H1 (cell line): ENCODE data around the gene DDX56. TPM values are rescaled to one million over a fixed set of nuclear protein-coding genes. Genes with fewer than 3 reads are reported as not detected.

ENCODE experiments used
- CTCF ChIA-PET: fragments of 300-600 bp; sonication (Branson Sonifier 250); formaldehyde crosslinking; loops from one replicate; lab custom pipeline; 2021; ENCODE audit not compliant: partially characterized antibody; lab: Charles Lee
- POLR2A ChIA-PET: fragments of 300-600 bp; sonication (Branson Sonifier 250); formaldehyde crosslinking; loops from one replicate; lab custom pipeline; 2021; ENCODE audit warnings: inconsistent platforms; ENCODE audit not compliant: partially characterized antibody; lab: Charles Lee
- DNase-seq, 2 experiments: peaks; one replicate each; pipeline versions ENCODE4 v3.0.0 to v3.0.0-alpha.2; 2010 to 2022; ENCODE audit warnings: low spot score in 2 of 2, low read depth in 1 of 2, mixed read lengths in 1 of 2
- FAIRE-seq: peaks from 2 replicates; lab custom pipeline; 2011; peaks lifted over from hg19 to GRCh38; lab: Jason Lieb, UNC
- H2AFZ ChIP-seq: 2 replicates; pipeline ENCODE4 v1.8.1; 2012; ENCODE audit warnings: low read length, inconsistent platforms
- H2AK5ac ChIP-seq: 2 replicates; pipeline ENCODE4 v1.6.1; 2013; ENCODE audit warnings: low read depth, low read length
- H2BK120ac ChIP-seq: replicated peaks from 2 replicates; pipeline ENCODE3; 2013; ENCODE audit warnings: low read depth, low read length, inconsistent platforms
- H2BK12ac ChIP-seq: 2 replicates; pipeline ENCODE4 v1.6.1; 2013; ENCODE audit warnings: low read depth, low read length
- H2BK15ac ChIP-seq: 2 replicates; pipeline ENCODE4 v1.6.1; 2013; ENCODE audit warnings: low read length
- H2BK20ac ChIP-seq: 2 replicates; pipeline ENCODE4 v1.6.1; 2013; ENCODE audit warnings: low read length
- H2BK5ac ChIP-seq: 2 replicates; pipeline ENCODE4 v1.6.1; 2013; ENCODE audit warnings: low read depth, low read length
- H3K14ac ChIP-seq: 2 replicates; pipeline ENCODE4 v1.6.1; 2013; ENCODE audit warnings: inconsistent platforms; ENCODE audit not compliant: insufficient read length
- H3K18ac ChIP-seq: 2 replicates; pipeline ENCODE4 v1.6.1; 2013; ENCODE audit warnings: low read length; ENCODE audit errors: extremely low read depth
- H3K23ac ChIP-seq: 2 replicates; pipeline ENCODE4 v1.6.1; 2013; ENCODE audit warnings: inconsistent platforms; ENCODE audit not compliant: insufficient read length
- H3K23me2 ChIP-seq: 2 replicates; pipeline ENCODE4 v1.6.1; 2013; ENCODE audit warnings: low read depth, low read length
- H3K27ac ChIP-seq: 2 replicates; pipeline ENCODE4 v1.6.1; 2011; ENCODE audit warnings: low read depth, low read length, inconsistent platforms
- H3K27me3 ChIP-seq, 4 experiments: replicated peaks in 1 of 4; 1 replicate in 1 of 4; 2 replicates in 3 of 4; pipeline versions ENCODE4 v1.6.1 to v1.8.1; 2011 to 2013; ENCODE audit warnings: low read length in 3 of 4, mild to moderate bottlenecking in 3 of 4, inconsistent platforms in 2 of 4, mixed read lengths in 2 of 4, moderate library complexity in 1 of 4; ENCODE audit not compliant: control insufficient read depth in 3 of 4, insufficient read depth in 3 of 4; ENCODE audit errors: extremely low read depth in 1 of 4
- H3K36me3 ChIP-seq, 4 experiments: 2 replicates each; pipeline versions ENCODE4 v1.6.1 to v1.8.1; 2011 to 2013; ENCODE audit warnings: mild to moderate bottlenecking in 4 of 4, low read length in 3 of 4, moderate library complexity in 2 of 4, control low read depth in 1 of 4, inconsistent platforms in 1 of 4; ENCODE audit not compliant: insufficient read depth in 4 of 4, control insufficient read depth in 2 of 4
- H3K4ac ChIP-seq: replicated peaks from 2 replicates; pipeline ENCODE3; 2013; ENCODE audit warnings: low read length, low read depth, mixed read lengths, inconsistent platforms; ENCODE audit not compliant: insufficient read length
- H3K4me1 ChIP-seq, 4 experiments: replicated peaks in 1 of 4; 1 replicate in 1 of 4; 2 replicates in 3 of 4; pipeline versions ENCODE4 v1.6.1 to v1.8.1; 2011 to 2013; ENCODE audit warnings: low read length in 3 of 4, inconsistent platforms in 2 of 4, mixed read lengths in 1 of 4; ENCODE audit not compliant: insufficient read depth in 4 of 4, control insufficient read depth in 3 of 4
- H3K4me2 ChIP-seq, 2 experiments: 2 replicates each; pipeline versions ENCODE4 v1.6.1 to v1.8.1; 2011 to 2013; ENCODE audit warnings: low read depth in 2 of 2, low read length in 2 of 2, control low read depth in 1 of 2, inconsistent platforms in 1 of 2, mild to moderate bottlenecking in 1 of 2; ENCODE audit not compliant: insufficient read depth in 1 of 2
- H3K4me3 ChIP-seq, 4 experiments: fragments of 200-600, 300-600 bp in 1 of 4; sonication (generic), shearing (Covaris generic), sonication (Bioruptor Twin) in 1 of 4; 2 replicates each; pipeline versions ENCODE4 v1.5.1 to v1.8.1; 2011 to 2016; ENCODE audit warnings: low read length in 4 of 4, low read depth in 3 of 4, control low read depth in 2 of 4, inconsistent platforms in 2 of 4, mild to moderate bottlenecking in 2 of 4, mixed read lengths in 1 of 4, moderate library complexity in 1 of 4; ENCODE audit not compliant: insufficient read depth in 2 of 4; ENCODE audit errors: extremely low read depth in 1 of 4
- H3K56ac ChIP-seq: replicated peaks from 2 replicates; pipeline ENCODE3; 2013; ENCODE audit warnings: low read depth, mild to moderate bottlenecking, mixed read lengths, low read length, inconsistent platforms; ENCODE audit not compliant: insufficient read length
- H3K79me1 ChIP-seq: 2 replicates; pipeline ENCODE4 v1.6.1; 2013; ENCODE audit warnings: low read depth, low read length, control low read depth
- H3K79me2 ChIP-seq, 2 experiments: 2 replicates each; pipeline versions ENCODE4 v1.6.1 to v1.8.1; 2012 to 2013; ENCODE audit warnings: low read length in 2 of 2, mild to moderate bottlenecking in 2 of 2, inconsistent platforms in 1 of 2; ENCODE audit not compliant: insufficient read depth in 2 of 2, control insufficient read depth in 1 of 2
- H3K9ac ChIP-seq, 4 experiments: replicated peaks in 1 of 4; 1 replicate in 1 of 4; 2 replicates in 3 of 4; pipeline versions ENCODE4 v1.6.1 to v1.8.1; 2011 to 2013; ENCODE audit warnings: low read depth in 3 of 4, low read length in 3 of 4, control low read depth in 2 of 4, mild to moderate bottlenecking in 2 of 4, moderate library complexity in 2 of 4, inconsistent platforms in 1 of 4; ENCODE audit errors: extremely low read depth in 1 of 4
- H3K9me3 ChIP-seq, 2 experiments: 2 replicates each; pipeline versions ENCODE4 v1.6.1 to v1.8.1; 2012 to 2013; ENCODE audit warnings: mild to moderate bottlenecking in 2 of 2, moderate library complexity in 2 of 2, control low read depth in 1 of 2, inconsistent platforms in 1 of 2, low read depth in 1 of 2, low read length in 1 of 2, mixed read lengths in 1 of 2; ENCODE audit not compliant: insufficient read depth in 2 of 2
- H4K20me1 ChIP-seq, 2 experiments: replicated peaks in 1 of 2; 2 replicates each; pipeline versions ENCODE3 to v1.8.1; 2011 to 2013; ENCODE audit warnings: inconsistent platforms in 2 of 2, low read length in 2 of 2, mild to moderate bottlenecking in 1 of 2; ENCODE audit not compliant: insufficient read depth in 2 of 2, control insufficient read depth in 1 of 2
- H4K5ac ChIP-seq: 2 replicates; pipeline ENCODE4 v1.6.1; 2013; ENCODE audit warnings: low read length, low read depth, mixed read lengths, inconsistent platforms; ENCODE audit not compliant: insufficient read length
- H4K8ac ChIP-seq: 2 replicates; pipeline ENCODE4 v1.8.0; 2013; ENCODE audit warnings: mild to moderate bottlenecking, moderate library complexity, low read length, inconsistent platforms; ENCODE audit not compliant: insufficient read depth; ENCODE audit errors: extremely low read depth
- H4K91ac ChIP-seq: replicated peaks from 2 replicates; pipeline ENCODE3; 2013; ENCODE audit warnings: low read length, mixed read lengths, inconsistent platforms; ENCODE audit not compliant: insufficient read length
- CHD1 ChIP-seq: IDR thresholded peaks from 2 replicates; pipeline ENCODE4 v1.6.1; 2012; ENCODE audit warnings: low read depth, low read length, improper control_type of control experiment
- CTBP2 ChIP-seq: IDR thresholded peaks from 2 replicates; pipeline ENCODE4 v1.7.0; 2011; ENCODE audit warnings: borderline replicate concordance, mild to moderate bottlenecking, moderate library complexity, mixed read lengths, low read length; ENCODE audit not compliant: insufficient read depth, insufficient read length
- CTCF ChIP-seq, 3 experiments: IDR thresholded peaks; 1 replicate in 2 of 3; 2 replicates in 1 of 3; pipeline versions ENCODE4 v1.5.1 to v1.6.1; 2011; ENCODE audit warnings: low read length in 3 of 3, mild to moderate bottlenecking in 3 of 3, inconsistent platforms in 2 of 3, low read depth in 1 of 3, moderate library complexity in 1 of 3; ENCODE audit not compliant: insufficient read depth in 1 of 3; ENCODE audit errors: control extremely low read depth in 1 of 3
- FOSL1 ChIP-seq: IDR thresholded peaks from 2 replicates; pipeline ENCODE4 v1.6.1; 2011; ENCODE audit warnings: mild to moderate bottlenecking, low read depth, low read length, moderate library complexity; ENCODE audit not compliant: insufficient read depth
- GTF2F1 ChIP-seq: IDR thresholded peaks from 2 replicates; pipeline ENCODE4 v1.6.1; 2012; ENCODE audit warnings: low read depth, low read length, improper control_type of control experiment, borderline replicate concordance
- KDM1A ChIP-seq: fragments of 200-600, 300-600 bp; sonication (generic); IDR thresholded peaks from 2 replicates; pipeline ENCODE4 v1.7.1; 2016; ENCODE audit warnings: mild to moderate bottlenecking, low read length, borderline replicate concordance
- POLR2AphosphoS5 ChIP-seq: IDR thresholded peaks from 2 replicates; pipeline ENCODE4 v1.6.1; 2011; ENCODE audit warnings: low read depth, low read length
- RBBP5 ChIP-seq: IDR thresholded peaks from 2 replicates; pipeline ENCODE4 v1.7.1; 2012; ENCODE audit warnings: low read depth, mild to moderate bottlenecking, inconsistent platforms, low read length, moderate library complexity, borderline replicate concordance
- SIX5 ChIP-seq: IDR thresholded peaks from 2 replicates; pipeline ENCODE4 v1.6.1; 2011; ENCODE audit warnings: mild to moderate bottlenecking, low read depth, low read length
- TBP ChIP-seq: IDR thresholded peaks from 2 replicates; pipeline ENCODE4 v1.6.1; 2011; ENCODE audit warnings: low read depth, low read length, improper control_type of control experiment
- WGBS, 2 experiments: shearing (Covaris generic) in 1 of 2; methylation state at CpG; one replicate each; pipeline versions ENCODE4 v1.1.6 to v1.1.7; 2013 to 2015; ENCODE audit warnings: low lambda C conversion rate in 2 of 2, mixed read lengths in 2 of 2, inconsistent platforms in 1 of 2, low coverage in 1 of 2, missing lambda C conversion rate in 1 of 2; ENCODE audit not compliant: insufficient replicate concordance in 2 of 2, insufficient coverage in 1 of 2, insufficient read length in 1 of 2; ENCODE audit errors: extremely low coverage in 1 of 2, missing lambda C conversion rate in 1 of 2; 5-methylcytosine and 5-hydroxymethylcytosine counted together
- polyA plus RNA-seq, 7 experiments: library from polyadenylated mRNA; depleted of rRNA in 3 of 7; stranded (reverse) in 5 of 7; unstranded in 2 of 7; fragments of >200 nt in 5 of 7; fragments of 200-250 nt in 2 of 7; gene quantifications; 1 replicate in 5 of 7; 2 replicates in 1 of 7; 4 replicates in 1 of 7; pipeline versions ENCODE4 v1.2.1 to v1.2.3, GENCODE V29; 2011 to 2013; ENCODE audit warnings: missing spikeins in 2 of 7, mixed read lengths in 2 of 7
- total RNA-seq: library from RNA; stranded (reverse); fragmentation: NEBNext Ultra II Directional; extraction: Animal tissue kit (Norgen Biotek cat#: 25700); gene quantifications from 2 replicates; pipeline ENCODE4 v1.2.1, GENCODE V29; 2021

Gene DDX56
- total and polyA plus RNA-seq, 2 of the 8 experiments (the other 6 are each of a cell fraction or from before 2014, with no cell fraction given), result 56.9 to 81.6 TPM

GRCh38 chr7:44617225-44617890, 43.6 kb upstream of the DDX56 start:
- CTCF ChIA-PET, result interaction anchor here (0.8 to 1.6 kb wide), 2 partner anchors 51 to 82 kb away, joined by 3 read pairs; no protein-coding TSS in a partner anchor

More at GRCh38 chr7:44617225-44617890, 43.6 kb upstream of the DDX56 start:
- Histone ChIP-seq H2AFZ (no peak overlapping the region), H3K36me3 (no peaks in the 10 kb centered on the region), H4K91ac (no peak overlapping the region), H4K5ac (no peak overlapping the region), H3K27me3 (no peaks in the 10 kb centered on the region), H4K8ac (no peak overlapping the region; the same call in 1 of the 2 replicates), H3K4me3 (no peak overlapping the region), H3K4me2 (no peak overlapping the region), H3K79me1 (peaks cover 2% of the 10 kb centered on the region), H2BK20ac (no peak overlapping the region), H3K23ac (no peak overlapping the region), H3K4me1 (no peaks in the 10 kb centered on the region), H3K27ac (no peak overlapping the region), H3K9me3 (no peaks in the 10 kb centered on the region), H3K14ac (no peak overlapping the region), H2BK15ac (no peak overlapping the region), H2BK5ac (no peak overlapping the region), H2BK120ac (no peak overlapping the region), H2BK12ac (no peak overlapping the region), H3K18ac (no peak overlapping the region), H2AK5ac (no peak overlapping the region), H3K4ac (no peak overlapping the region), H4K20me1 (peaks cover 0 to 15% of the 10 kb centered on the region in 2 experiments), H3K23me2 (no peaks in the 10 kb centered on the region), H3K79me2 (peaks cover 11 to 97% of the 10 kb centered on the region in 2 experiments), H3K56ac (no peak overlapping the region), H3K9ac (no peak overlapping the region)
- no peak for DNase-seq
- 88% methylated on average over 2 of the region's 2 CpGs; no CpG with 5 or more reads in 1 of the 2 experiments for WGBS, 2 experiments
- FAIRE-seq, result no peak
- POLR2A ChIA-PET, result interaction anchor here (1.0 to 1.7 kb wide), 3 partner anchors 9 to 15 kb away, joined by 3 to 5 read pairs (median 3); partner anchors contain the start of gene OGDH
- TF ChIP-seq GTF2F1, result no peak
- no peak for TF ChIP-seq CTBP2
- no peak for TF ChIP-seq KDM1A
- TF ChIP-seq CTCF (IDR thresholded peaks at IDR 0.05; ENCODE audit: control extremely low read depth in 1 of 3, insufficient read depth in 1 of 3, low read depth in 1 of 3, low read length in 3 of 3), result no peak
- TF ChIP-seq TBP, result no peak
- TF ChIP-seq SIX5, result no peak
- no peak for TF ChIP-seq FOSL1
- no peak for TF ChIP-seq RBBP5
- no peak for TF ChIP-seq POLR2AphosphoS5
- TF ChIP-seq CHD1, result no peak
